Muscle of arm (tissue), 14 donors: ENCODE data around the gene MCUR1. TPM values are rescaled to one million over a fixed set of nuclear protein-coding genes. Genes with fewer than 3 reads are reported as not detected.
"Not testable (repeated sequence)": the region's sequence is repeated elsewhere in the genome, so short reads cannot be mapped to it uniquely, and the experiment has no call there.

Experiments
- DNase-seq: peaks from one replicate; pipeline ENCODE4 v3.0.0-alpha.2; 2013
- long read RNA-seq, 11 donors: transcript quantifications; one replicate each; lab custom pipeline, GENCODE V29; 2026
- polyA plus RNA-seq, 12 donors: library from polyadenylated mRNA; unstranded; fragments of 120-200 nt; gene quantifications; one replicate each; pipeline ENCODE4 v1.2.1, GENCODE V29; 2013; ENCODE audit not compliant: insufficient read length in 12 of 12

Gene MCUR1, protein sequence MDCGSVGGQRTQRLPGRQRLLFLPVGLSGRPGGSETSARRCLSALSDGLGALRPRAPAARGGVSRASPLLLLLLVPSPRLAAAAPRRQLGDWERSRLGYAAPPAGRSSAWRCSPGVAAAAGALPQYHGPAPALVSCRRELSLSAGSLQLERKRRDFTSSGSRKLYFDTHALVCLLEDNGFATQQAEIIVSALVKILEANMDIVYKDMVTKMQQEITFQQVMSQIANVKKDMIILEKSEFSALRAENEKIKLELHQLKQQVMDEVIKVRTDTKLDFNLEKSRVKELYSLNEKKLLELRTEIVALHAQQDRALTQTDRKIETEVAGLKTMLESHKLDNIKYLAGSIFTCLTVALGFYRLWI
- 10 to 100 TPM in 11 of 12 donors, not detected in 1; 14.5 to 47.2 (median 34.2) TPM for polyA plus RNA-seq
- long read RNA-seq, donor 1, full-length matches to known transcripts, result 35 of 53 reads
- long read RNA-seq, donor 1, partial matches to known transcripts, result 18 of 53 reads
- long read RNA-seq, donor 1, other reads (novel, unspliced or antisense), result 0 of 53 reads
- long read RNA-seq, donor 2, full-length matches to known transcripts, result 7 of 12 reads
- long read RNA-seq, donor 2, partial matches to known transcripts, result 5 of 12 reads
- long read RNA-seq, donor 2, other reads (novel, unspliced or antisense), result 0 of 12 reads
- long read RNA-seq, donor 3, full-length matches to known transcripts, result 9 of 9 reads
- long read RNA-seq, donor 3, partial matches to known transcripts, result 0 of 9 reads
- long read RNA-seq, donor 3, other reads (novel, unspliced or antisense), result 0 of 9 reads
- long read RNA-seq, donor 4, full-length matches to known transcripts, result 8 of 8 reads
- long read RNA-seq, donor 4, partial matches to known transcripts, result 0 of 8 reads
- long read RNA-seq, donor 4, other reads (novel, unspliced or antisense), result 0 of 8 reads
- long read RNA-seq, donor 5, full-length matches to known transcripts, result 22 of 22 reads
- long read RNA-seq, donor 5, partial matches to known transcripts, result 0 of 22 reads
- long read RNA-seq, donor 5, other reads (novel, unspliced or antisense), result 0 of 22 reads
- long read RNA-seq, donor 6, full-length matches to known transcripts, result 9 of 9 reads
- long read RNA-seq, donor 6, partial matches to known transcripts, result 0 of 9 reads
- long read RNA-seq, donor 6, other reads (novel, unspliced or antisense), result 0 of 9 reads
- long read RNA-seq, donor 7, full-length matches to known transcripts, result 6 of 6 reads
- long read RNA-seq, donor 7, partial matches to known transcripts, result 0 of 6 reads
- long read RNA-seq, donor 7, other reads (novel, unspliced or antisense), result 0 of 6 reads
- long read RNA-seq, donor 8, full-length matches to known transcripts, result 19 of 19 reads
- long read RNA-seq, donor 8, partial matches to known transcripts, result 0 of 19 reads
- long read RNA-seq, donor 8, other reads (novel, unspliced or antisense), result 0 of 19 reads
- long read RNA-seq, donor 9, full-length matches to known transcripts, result 8 of 8 reads
- long read RNA-seq, donor 9, partial matches to known transcripts, result 0 of 8 reads
- long read RNA-seq, donor 9, other reads (novel, unspliced or antisense), result 0 of 8 reads
- long read RNA-seq, donor 10, full-length matches to known transcripts, result 10 of 10 reads
- long read RNA-seq, donor 10, partial matches to known transcripts, result 0 of 10 reads
- long read RNA-seq, donor 10, other reads (novel, unspliced or antisense), result 0 of 10 reads
- long read RNA-seq, donor 11, full-length matches to known transcripts, result 17 of 22 reads
- long read RNA-seq, donor 11, partial matches to known transcripts, result 5 of 22 reads
- long read RNA-seq, donor 11, other reads (novel, unspliced or antisense), result 0 of 22 reads

DNA sequence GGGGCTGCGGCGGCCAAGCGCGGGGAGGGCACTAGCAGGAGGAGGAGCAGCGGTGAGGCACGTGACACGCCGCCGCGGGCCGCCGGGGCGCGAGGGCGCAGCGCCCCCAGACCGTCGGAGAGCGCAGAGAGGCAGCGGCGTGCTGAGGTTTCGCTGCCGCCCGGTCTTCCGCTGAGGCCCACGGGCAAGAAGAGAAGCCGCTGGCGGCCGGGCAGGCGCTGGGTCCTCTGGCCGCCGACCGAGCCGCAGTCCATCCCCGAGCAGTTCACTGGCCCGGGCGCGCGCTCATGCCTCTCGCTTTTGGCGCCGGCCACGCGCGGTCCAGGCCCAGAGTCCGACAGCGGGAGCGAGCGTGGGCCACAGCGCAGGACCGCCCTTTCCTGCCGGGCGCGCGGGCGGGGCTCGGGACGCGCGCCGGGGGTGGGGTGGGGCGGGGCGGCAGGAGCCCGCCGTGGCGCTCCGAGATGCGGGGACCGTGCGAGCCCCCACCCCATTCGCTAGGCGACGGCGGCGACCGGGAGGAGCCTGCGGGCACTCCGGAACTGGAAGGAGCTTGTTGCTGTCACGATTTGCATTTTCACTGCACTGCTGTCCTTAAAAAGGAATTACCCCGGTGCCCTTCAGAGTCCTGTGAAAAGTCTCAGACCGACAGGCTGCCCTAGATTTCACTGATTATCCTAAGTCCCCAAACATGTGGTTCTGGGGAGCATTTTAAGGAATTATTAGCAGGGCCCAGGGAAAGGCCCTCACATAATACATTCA lies at the start of gene MCUR1:
MCUR1 (minus strand) TSS at position 382 of the 762 bp plus-strand sequence; CDS start at position 254, 128 bp downstream.
- peak; percentile 83 for DNase-seq

DNA sequence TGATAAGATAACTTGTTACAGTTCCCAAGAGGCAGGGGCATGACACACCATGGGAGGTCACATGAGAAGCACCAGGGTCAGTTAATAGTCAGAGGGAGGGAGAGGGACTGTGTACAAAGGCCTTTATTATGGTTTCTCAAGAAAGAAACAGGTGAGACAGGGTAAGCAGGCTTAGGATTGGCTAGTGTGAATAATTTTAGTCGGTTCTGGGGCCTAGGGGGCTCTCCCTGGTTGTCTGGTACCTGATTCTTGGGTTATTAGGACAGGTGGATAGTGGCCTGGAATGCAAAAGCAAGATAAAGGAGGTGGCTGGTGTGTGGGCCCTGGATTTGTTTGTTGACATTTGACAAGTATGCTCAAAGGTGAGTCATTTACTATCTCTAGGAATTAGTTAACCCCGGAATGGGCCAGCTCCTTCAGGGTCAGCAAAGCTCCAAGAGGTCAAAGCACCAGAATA lies 49.4 kb upstream of the MCUR1 start:
- no peak for DNase-seq

DNA sequence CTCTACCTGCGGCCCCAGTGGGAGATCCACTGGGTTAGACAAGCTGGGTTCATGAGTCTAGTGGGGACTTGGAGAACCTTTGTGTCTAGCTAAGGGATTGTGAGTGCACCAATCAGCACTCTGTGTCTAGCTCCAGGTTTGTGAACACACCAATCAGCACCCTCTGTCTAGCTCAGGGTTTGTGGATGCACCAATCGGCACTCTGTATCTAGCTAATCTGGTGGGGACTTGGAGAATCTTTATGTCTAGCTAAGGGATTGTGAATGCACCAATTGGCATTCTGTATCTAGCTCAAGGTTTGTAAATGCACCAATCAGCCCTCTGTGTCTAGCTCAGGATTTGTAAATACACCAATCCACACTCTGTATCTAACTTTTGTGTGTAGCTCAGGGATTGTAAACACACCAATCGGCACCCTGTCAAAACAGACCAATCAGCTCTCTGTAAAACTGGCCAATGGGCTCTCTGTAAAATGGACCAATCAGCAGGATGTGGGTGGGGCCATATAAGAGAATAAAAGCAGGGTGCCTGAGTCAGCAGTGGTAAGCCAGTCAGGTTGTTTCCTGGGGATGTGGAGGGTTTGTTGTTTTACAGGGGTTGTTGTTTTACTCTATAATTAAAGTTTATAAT lies 46.3 kb upstream of the MCUR1 start:
- DNase-seq, result not testable (repeated sequence)

DNA sequence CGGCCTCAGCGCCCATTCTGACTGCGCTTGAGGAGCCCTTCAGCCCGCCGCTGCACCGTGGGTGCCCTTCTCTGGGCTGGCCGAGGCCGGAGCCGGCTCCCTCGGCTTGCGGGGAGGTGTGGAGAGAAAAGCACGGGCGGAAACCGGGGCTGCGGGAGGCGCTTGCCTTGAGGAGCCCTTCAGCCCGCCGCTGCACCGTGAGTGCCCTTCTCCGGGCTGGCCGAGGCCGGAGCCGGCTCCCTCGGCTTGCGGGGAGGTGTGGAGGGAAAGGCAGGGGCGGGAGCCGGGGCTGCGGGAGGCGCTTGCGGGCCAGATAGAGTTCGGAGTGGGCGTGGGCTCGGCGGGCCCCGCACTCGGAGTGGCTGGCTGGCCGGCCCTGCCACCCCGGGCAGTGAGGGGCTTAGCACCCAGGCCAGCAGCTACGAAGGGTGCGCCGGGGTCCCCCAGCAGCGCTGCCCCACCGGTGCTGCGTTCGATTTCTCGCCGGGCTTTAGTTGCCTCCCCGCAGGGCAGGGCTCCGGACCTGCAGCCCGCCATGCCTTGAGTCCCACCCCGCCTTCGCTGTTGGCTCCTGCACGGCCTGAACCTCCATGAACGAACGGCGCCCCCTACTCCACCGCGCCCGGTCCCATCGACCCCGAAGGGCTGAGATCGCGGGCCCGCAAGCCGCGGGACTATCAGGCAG lies 45.7 kb upstream of the MCUR1 start:
- DNase-seq, result no peak

DNA sequence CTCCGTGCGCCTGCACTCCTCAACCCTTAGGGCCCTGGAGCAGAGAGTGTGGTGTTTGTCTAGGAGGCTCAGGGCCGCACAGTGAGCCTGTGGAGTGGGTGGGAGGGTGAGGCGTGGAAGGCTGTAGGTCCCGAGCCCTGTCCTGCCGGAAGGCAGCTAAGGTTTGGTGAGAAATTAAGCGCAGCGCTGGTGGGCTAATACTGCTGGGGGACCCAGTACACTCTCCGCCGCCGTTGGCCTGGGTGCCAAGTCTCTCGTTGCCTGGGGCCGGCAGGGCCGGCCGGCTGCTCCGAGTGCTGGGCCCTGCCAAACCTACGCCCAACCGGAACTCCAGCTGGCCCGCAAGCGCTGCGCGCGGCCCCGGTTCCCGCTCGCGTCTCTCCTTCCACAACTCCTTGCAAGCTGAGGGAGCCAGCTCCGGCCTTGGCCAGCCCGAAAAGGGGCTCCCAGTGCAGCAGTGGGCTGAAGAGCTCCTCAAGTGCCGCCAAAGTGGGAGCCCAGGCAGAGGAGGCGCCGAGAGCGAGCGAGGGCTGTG lies 40.4 kb upstream of the MCUR1 start:
- DNase-seq, result no peak

DNA sequence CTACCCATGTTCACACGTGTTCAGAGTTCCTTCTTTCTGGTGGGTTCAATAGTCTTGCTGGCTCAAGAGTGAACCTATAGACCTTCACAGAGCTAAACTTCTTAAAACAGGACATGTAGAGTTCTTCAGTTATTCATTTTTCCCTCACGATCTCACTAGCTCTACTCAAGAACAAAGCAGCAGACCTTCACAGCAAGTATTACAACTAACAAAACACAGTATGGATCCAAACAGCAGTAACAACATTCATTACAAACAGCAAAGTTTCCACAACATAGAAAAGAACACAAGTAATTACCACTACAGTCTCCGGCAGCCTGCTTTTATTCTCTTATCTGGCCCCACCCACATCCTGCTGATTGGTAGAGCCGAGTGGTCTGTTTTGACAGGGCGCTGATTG lies 39.5 kb upstream of the MCUR1 start:
- DNase-seq, result no peak

DNA sequence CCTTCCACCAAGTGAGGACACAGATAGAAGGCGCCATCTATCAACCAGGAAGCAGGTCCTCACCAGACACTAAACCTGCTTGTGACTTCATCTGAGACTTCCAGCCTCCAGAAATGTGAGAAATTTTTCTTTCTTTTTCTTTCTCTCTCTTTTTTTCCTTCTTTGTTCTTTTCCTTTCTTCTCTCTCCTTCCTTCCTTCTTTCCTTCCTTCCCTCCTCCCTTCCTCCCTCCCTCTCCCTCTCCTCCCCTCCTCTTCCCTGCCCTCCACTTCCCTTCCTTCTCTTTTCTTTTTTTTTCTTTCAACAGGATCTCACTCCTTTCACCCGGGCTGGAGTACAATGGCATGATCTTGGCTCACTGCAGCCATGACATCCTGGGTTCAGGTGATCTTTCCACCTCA lies 37.4 kb upstream of the MCUR1 start:
- DNase-seq, result no peak

DNA sequence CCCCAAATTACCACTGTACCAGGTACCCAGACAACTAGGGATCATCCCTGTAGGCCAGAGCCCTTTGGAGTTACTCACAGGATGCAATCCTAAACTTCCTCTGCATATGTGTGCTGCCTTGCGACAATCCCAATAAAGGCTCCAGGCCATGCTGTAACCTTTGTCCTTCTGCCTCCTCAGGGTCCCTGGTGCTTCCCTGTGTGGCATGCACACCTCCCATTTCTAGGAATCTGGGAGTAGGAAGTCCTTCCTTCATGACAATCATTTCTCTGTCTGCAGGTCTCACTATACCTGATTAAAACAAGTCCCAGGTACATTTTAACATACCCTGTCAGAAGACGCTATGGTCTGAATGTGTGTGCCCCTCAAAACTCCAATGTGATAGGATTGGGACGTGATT lies 37.0 kb upstream of the MCUR1 start:
- no peak for DNase-seq

DNA sequence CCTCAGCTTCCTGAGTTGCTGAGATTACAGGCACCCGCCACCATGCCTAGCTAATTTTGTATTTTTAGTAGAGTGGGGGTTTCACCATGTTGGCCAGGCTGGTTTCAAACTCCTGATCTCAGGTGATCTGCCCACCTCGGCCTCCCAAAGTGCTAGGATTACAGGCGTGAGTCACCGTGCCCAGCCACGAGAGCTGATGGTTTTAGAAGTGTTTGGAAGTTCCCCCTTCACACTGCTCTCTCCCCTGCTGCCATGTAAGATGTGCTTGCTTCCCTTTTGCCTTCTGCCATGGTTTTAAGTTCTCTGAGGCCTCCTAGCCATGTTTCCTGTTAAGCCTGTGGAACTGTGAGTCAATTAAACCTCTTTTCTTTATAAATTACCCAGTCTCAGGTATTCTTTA lies 36.3 kb upstream of the MCUR1 start:
- not testable (repeated sequence) for DNase-seq

DNA sequence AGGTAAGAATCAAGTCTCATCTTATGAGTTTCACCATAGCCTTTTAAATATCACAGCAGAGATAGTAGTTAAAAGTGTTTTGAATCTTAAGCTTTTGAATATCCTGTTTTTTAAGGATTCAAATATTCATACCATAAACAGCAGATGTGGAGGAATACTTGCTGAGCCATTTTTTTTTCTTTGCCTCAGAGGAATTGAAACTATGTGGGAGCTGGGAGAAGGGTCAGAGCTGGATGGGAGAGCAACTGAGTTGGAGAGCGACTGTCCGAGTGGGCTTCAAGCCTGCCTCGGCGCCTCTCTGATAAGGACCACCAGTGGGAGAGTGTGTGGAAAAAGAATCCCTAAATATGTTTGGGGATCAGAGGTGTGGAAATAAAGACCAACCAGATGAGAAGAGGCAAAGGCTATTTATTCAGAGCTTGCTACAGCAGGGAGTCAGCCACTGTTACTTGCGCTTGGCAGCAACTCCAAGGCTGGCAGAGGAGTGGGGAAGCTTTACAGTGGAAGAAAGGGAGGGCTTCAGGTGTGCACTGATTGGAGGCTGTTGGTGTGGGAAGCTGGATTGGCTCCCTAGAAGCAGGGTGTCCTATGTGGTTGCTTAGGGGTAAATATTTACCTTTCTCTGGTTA lies 34.3 kb upstream of the MCUR1 start:
- no peak for DNase-seq

DNA sequence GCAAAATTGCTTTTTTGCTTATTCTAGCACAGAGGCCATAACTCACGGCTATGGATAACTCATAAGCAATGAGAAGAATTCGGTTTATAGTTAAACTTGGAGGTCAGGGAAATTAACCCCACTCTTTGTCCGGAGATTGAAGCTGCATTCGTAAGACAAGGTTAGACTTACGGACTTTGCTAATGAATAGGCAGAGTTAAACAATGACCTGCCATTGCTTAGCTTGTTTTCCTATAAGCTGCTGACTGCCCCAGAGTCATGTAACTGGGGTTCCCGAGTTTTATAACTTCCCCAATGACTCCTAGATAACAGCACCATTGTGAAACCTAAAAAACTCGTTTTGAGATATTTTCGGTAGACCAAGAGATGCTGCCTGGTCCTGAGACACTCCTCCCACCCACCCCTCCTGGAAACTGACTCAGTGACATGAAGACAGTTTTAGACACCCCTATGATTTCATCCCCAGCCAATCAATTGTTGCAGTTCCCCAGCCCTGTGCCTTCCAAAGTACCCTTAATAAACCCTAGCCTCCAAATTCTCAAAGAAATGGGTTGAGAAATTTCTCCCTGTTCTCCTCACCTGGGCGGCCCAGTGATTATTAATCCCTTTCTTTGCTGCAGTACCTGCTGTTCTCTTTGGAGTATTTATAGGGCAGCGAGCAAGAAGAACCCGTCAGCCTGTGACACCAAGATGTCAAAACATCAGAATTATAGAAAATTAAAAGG lies 33.1 kb upstream of the MCUR1 start:
- DNase-seq, result no peak

DNA sequence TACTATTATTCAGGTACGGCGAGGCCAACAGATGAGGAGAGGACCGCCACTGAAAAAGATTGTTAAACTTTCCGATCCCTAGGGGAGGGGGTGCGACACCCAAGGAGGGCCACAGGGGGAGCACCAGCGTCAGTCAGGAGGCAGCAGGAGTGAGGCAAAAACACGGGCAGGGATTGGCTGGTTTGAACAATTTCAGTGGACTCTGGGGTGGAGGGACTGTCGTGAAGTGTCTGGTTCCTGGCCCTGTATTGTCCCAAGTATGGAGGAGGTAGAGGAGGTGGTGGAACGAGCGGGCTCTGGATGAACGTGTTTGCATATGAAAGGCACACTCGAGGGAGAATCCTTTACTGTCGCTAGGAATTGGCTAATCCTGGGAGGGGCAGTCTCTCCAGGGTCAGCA lies 32.5 kb upstream of the MCUR1 start:
- DNase-seq, result no peak

DNA sequence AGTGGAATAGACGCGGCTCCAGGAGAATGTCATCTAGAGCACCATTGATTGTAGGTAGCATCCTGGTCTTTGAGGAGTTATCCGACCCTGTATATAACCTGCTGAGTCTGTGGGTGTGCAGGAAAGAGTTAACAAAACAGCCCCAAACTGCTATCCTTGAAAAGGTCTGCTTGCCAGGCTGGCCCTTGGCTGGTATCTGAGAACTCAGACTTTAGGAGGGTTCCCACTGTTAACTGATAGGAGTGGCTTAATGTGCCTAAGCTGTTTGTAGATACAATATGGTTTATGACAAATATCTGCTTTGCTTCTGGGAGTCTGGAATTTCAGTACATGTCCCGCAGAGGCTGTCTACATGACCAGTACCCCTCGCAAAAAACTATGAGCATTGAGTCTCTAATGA lies 27.6 kb upstream of the MCUR1 start:
- DNase-seq, result no peak

DNA sequence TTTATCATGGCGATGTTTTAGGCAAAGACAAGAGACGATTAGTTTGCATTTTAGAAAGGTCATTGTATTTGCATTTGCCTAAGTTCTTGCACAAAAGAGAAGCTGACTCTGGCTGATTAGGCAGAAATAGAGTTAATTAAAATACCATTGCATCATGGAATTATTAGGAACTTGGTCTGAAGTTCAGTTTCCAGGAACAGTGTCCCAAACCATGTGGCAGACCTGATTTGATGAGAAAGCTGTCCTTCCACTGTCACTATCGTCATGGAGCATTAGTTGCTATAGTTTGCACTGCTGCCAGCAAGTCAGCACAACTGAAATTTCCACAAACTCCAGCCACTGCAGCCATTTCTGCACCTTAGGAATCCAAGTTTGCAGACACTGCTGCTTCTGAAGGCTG lies 24.3 kb upstream of the MCUR1 start:
- DNase-seq, result peak; percentile 24

DNA sequence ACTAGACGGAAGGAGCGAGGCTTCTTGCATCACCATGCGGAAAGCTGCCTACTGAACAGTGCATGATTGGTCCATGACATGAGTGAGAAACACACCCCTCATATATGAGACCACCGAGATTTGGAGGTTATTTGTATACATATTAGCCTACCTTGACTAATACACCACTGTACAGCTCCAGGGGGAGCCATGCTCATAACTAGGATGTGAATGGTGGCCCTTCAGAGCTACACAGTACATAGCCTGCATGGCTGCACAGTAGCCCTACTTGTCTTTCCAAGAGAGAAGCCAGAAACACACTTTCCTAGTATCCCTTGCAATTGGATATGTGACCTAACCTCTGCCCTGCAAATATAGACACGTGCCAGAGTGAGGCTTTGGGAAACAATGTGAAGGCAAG lies 21.8 kb upstream of the MCUR1 start:
- no peak for DNase-seq

DNA sequence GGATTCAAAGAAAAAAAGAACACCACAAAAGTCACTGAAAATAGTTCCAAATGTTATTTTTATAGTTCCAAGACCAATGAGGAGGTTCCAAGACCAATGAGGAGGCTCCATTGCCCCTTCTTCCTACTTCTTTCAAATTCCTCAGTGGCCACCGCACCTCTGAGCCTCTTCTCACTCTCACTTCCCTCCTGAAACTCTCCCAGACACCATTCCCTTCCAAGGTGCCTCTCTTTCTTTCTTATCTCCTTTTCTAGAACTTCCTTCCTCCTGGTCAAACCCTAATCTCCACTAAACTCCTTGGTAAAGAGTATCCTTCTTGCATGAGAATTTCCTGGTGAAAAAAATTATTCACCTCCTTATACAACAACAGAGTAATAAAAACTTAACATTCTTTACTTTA lies 20.4 kb upstream of the MCUR1 start:
- DNase-seq, result no peak

DNA sequence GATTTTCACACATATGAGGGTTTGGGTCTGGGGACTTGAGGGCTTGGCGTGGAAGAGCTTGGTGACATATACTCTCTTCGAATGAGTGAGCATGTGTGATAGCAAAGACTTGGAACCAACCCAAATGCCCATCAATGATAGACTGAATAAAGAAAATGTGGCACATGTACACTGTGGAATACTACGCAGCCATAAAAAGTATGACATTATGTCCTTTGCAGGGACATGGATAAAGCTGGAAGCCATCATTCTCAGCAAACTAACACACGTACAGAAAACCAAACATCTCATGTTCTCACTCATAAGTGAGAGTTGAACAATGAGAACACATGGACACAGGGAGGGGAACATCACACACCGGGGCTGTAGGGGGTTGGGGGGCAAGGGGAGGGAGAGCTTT lies 19.7 kb upstream of the MCUR1 start:
- not testable (repeated sequence) for DNase-seq
